Gastrocnemius medialis (tissue), 4 donors: ENCODE data around the gene ARHGAP6. TPM values are rescaled to one million over a fixed set of nuclear protein-coding genes. Genes with fewer than 3 reads are reported as not detected.

Experiments
- ATAC-seq, 2 donors: fragments of 150-250 bp; one replicate each; pipeline ENCODE4 v1.9.1; 2016
- DNase-seq, 2 donors: peaks; one replicate each; pipeline ENCODE4 v3.0.0-alpha.2; 2019
- H3K27ac ChIP-seq, 4 donors: fragments of 200-600 bp; sonication (generic); 1 replicate in 1 of 4; 2 replicates in 3 of 4; pipeline ENCODE4 v1.5.1; 2016 to 2018; ENCODE audit warnings: mild to moderate bottlenecking in 2 of 4, moderate library complexity in 1 of 4
- H3K27me3 ChIP-seq, 3 donors: fragments of 200-600 bp; sonication (generic) in 2 of 3; 1 replicate in 1 of 3; 2 replicates in 2 of 3; pipeline versions ENCODE4 v1.5.1 to v1.6.0; 2016 to 2019; ENCODE audit warnings: mild to moderate bottlenecking in 1 of 3, moderate library complexity in 1 of 3
- H3K36me3 ChIP-seq, 2 donors: fragments of 200-600 bp; sonication (generic) in 1 of 2; one replicate each; pipeline ENCODE4 v1.5.1; 2017 to 2018
- H3K4me1 ChIP-seq, 2 donors: fragments of 200-600 bp; sonication (generic) in 1 of 2; one replicate each; pipeline ENCODE4 v1.5.1; 2016 to 2017; ENCODE audit warnings: mild to moderate bottlenecking in 2 of 2
- H3K4me3 ChIP-seq, 4 donors: fragments of 200-600 bp; sonication (generic) in 3 of 4; 1 replicate in 1 of 4; 2 replicates in 3 of 4; pipeline ENCODE4 v1.5.1; 2016 to 2019; ENCODE audit warnings: mild to moderate bottlenecking in 2 of 4
- H3K9me3 ChIP-seq, 3 donors: fragments of 200-600 bp; sonication (generic) in 2 of 3; 1 replicate in 1 of 3; 2 replicates in 2 of 3; pipeline ENCODE4 v1.5.1; 2016 to 2019
- CTCF ChIP-seq, 5 experiments: fragments of 450-650 bp in 3 of 5; fragments of 200-600 bp in 2 of 5; sonication (generic) in 2 of 5; IDR thresholded peaks in 4 of 5; conservative IDR thresholded peaks in 1 of 5; 1 replicate in 4 of 5; 2 replicates in 1 of 5; pipeline ENCODE4 v1.5.1; 2016 to 2019; ENCODE audit warnings: antibody characterized with exemption in 5 of 5, mild to moderate bottlenecking in 3 of 5, moderate library complexity in 3 of 5
- POLR2A ChIP-seq, 2 donors: fragments of 450-650 bp; IDR thresholded peaks; one replicate each; pipeline ENCODE4 v1.6.1; 2017; ENCODE audit warnings: antibody characterized with exemption in 2 of 2, mild to moderate bottlenecking in 2 of 2, moderate library complexity in 2 of 2
- in situ Hi-C, 4 donors: fragments of 200-750 bp; cut with MboI; loops; one replicate each; pipeline versions ENCODE4 v1.15.0 to v1.8.0; 2017; ENCODE audit warnings: low sequenced_read_pairs in 4 of 4
- intact Hi-C: fragments of 100-400 bp; cut with DNase I; formaldehyde crosslinking; loops from one replicate; pipeline ENCODE4 v1.15.1; 2023; ENCODE audit warnings: low total_unique reads
- total RNA-seq, 4 donors: library from RNA; depleted of rRNA; stranded (reverse); fragments of >200 nt; gene quantifications; one replicate each; pipeline versions ENCODE4 v1.1.0 to v1.2.3, GENCODE V29; 2016

The ARHGAP6 gene
- total RNA-seq, 4 donors from 2014 or later, result 10.7 to 18.0 (median 14.9) TPM

GRCh38 chrX:11117745-11118144 lies 548.0 kb downstream of the ARHGAP6 start:
- peaks cover 0 to 6% of the 10 kb centered on the region in 2 donors for H3K4me1 ChIP-seq
- ATAC-seq (no peak), DNase-seq (no peak)
- no peaks in the 10 kb centered on the region for H3K27me3 ChIP-seq
- no peaks in the 10 kb centered on the region for H3K9me3 ChIP-seq
- in situ Hi-C loops, result loop anchor here in 2 of 4 donors (25.0 kb wide), 1 partner anchor 930 kb away; no protein-coding TSS in a partner anchor
- no peak for TF ChIP-seq CTCF (IDR thresholded peaks at IDR 0.05 in 4 of 5, conservative IDR thresholded peaks at IDR 0.05 in 1 of 5)
- TF ChIP-seq POLR2A (IDR thresholded peaks at IDR 0.05), result no peak
- H3K36me3 ChIP-seq, result peaks cover 0 to 61% of the 10 kb centered on the region in 2 donors
- H3K4me3 ChIP-seq, result no peak overlapping the region
- intact Hi-C loops, result no loop called here
- no peak overlapping the region for H3K27ac ChIP-seq

DNA sequence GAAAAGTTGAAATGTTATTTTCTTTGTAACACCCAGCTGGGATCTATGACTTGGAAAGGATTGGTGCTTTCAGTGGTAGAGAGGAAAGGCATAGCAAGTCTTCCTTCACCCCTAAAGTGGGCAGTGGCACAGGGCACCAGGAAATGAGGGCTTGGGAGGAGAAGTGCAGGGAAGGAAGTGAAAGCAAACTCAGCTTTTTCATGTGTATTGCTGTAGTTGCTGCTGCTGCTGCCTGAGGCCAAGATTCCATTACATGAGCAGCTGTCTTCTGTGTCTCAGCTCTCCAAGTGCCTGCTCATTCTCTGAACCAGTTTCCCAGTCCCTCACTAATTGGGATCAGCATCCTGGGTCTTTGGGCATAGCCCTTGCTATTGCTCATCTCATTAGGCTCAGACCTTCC lies 552.0 kb downstream of the ARHGAP6 start:
- no peak for ATAC-seq
- TF ChIP-seq POLR2A (IDR thresholded peaks at IDR 0.05) (no peak), CTCF (IDR thresholded peaks at IDR 0.05 in 4 of 5, conservative IDR thresholded peaks at IDR 0.05 in 1 of 5) (no peak)
- intact Hi-C loops (loop anchor here (5.0 kb wide), 1 partner anchor 654 kb away; no protein-coding TSS in a partner anchor), in situ Hi-C loops (loop anchor here in 2 of 4 donors (25.0 kb wide), 1 partner anchor 926 kb away; no protein-coding TSS in a partner anchor)
- Histone ChIP-seq H3K4me1 (peaks cover 4 to 15% of the 10 kb centered on the region in 2 donors), H3K27me3 (no peaks in the 10 kb centered on the region), H3K4me3 (no peak overlapping the region), H3K36me3 (peaks cover 0 to 41% of the 10 kb centered on the region in 2 donors), H3K27ac (peak overlapping the region in 1 of 4 donors; percentile 41), H3K9me3 (no peaks in the 10 kb centered on the region)
- DNase-seq, result no peak

DNA sequence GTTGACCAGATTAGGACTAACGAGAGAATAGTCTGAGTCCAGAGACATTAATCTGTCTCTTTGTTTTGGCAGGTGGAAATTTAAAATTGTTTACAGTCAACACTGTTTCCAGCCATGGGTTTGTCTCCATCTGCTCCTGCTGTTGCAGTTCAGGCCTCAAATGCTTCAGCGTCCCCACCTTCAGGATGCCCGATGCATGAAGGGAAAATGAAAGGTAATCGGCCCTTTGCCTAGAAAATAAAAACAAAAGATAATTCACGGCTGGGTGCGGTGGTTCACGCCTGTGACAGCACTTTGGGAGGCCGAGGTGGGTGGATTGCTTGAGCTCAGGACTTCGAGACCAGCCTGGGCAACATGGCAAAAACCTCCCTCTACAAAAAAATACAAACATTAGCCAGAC lies 553.8 kb downstream of the ARHGAP6 start:
- DNase-seq (no peak), ATAC-seq (no peak)
- peak overlapping the region; percentile 84 to 90 (median 88) for H3K27ac ChIP-seq
- no peak for TF ChIP-seq CTCF (IDR thresholded peaks at IDR 0.05 in 4 of 5, conservative IDR thresholded peaks at IDR 0.05 in 1 of 5)
- TF ChIP-seq POLR2A (IDR thresholded peaks at IDR 0.05), result no peak
- peaks cover 4 to 15% of the 10 kb centered on the region in 2 donors for H3K4me1 ChIP-seq
- intact Hi-C loops (loop anchor here (5.0 kb wide), 1 partner anchor 655 kb away; no protein-coding TSS in a partner anchor), in situ Hi-C loops (loop anchor here in 2 of 4 donors (25.0 kb wide), 1 partner anchor 925 kb away; no protein-coding TSS in a partner anchor)
- no peaks in the 10 kb centered on the region for H3K27me3 ChIP-seq
- peak overlapping the region; percentile 65 to 81 (median 71) for H3K4me3 ChIP-seq
- H3K36me3 ChIP-seq, result peaks cover 0 to 24% of the 10 kb centered on the region in 2 donors
- H3K9me3 ChIP-seq, result no peaks in the 10 kb centered on the region

- peak; percentile 92 to 98 for ATAC-seq
- peak; percentile 69 to 82 for DNase-seq
- TF ChIP-seq CTCF (IDR thresholded peaks at IDR 0.05 in 4 of 5, conservative IDR thresholded peaks at IDR 0.05 in 1 of 5) (no peak), POLR2A (IDR thresholded peaks at IDR 0.05) (peak; percentile 75 to 82)
- H3K27me3 ChIP-seq, result no peaks in the 10 kb centered on the region
- H3K36me3 ChIP-seq, result peaks cover 0 to 17% of the 10 kb centered on the region in 2 donors
- peak within 1 kb of the TSS; percentile 84 to 90 (median 88) for H3K27ac ChIP-seq
- H3K4me3 ChIP-seq, result peak within 1 kb of the TSS; percentile 65 to 81 (median 71)
- intact Hi-C loops (loop anchor here (5.0 kb wide), 1 partner anchor 656 kb away; no protein-coding TSS in a partner anchor), in situ Hi-C loops (loop anchor here in 2 of 4 donors (25.0 kb wide), 1 partner anchor 924 kb away; no protein-coding TSS in a partner anchor)
- peaks cover 4 to 15% of the 10 kb centered on the region in 2 donors for H3K4me1 ChIP-seq
- H3K9me3 ChIP-seq, result no peaks in the 10 kb centered on the region
Observed at GRCh38 chrX:11111037-11111851, 554.5 kb downstream of the ARHGAP6 start, which contains the start of gene HCCS. TSS of gene HCCS (plus strand) at chrX:11111332. CDS start at chrX:11112061, 729 bp downstream.
